ENCODE measurements around the gene ZNF317. TPM values are rescaled to one million over a fixed set of nuclear protein-coding genes. Genes with fewer than 3 reads are reported as not detected.

Gene ZNF317
- total RNA-seq, 2 experiments from 2014 or later, result 26.5 to 37.4 TPM

- no TSS peak for BruUV-seq (replicated peaks)
- Histone ChIP-seq H3K9me3 (ENCODE audit: low read length) (no peaks in the 10 kb centered on the region), H3K9me2 (ENCODE audit: insufficient read depth, low read length) (no peaks in the 10 kb centered on the region), H3K4me2 (ENCODE audit: low read length) (no peak overlapping the region), H4K20me1 (ENCODE audit: insufficient read depth, low read length) (no peaks in the 10 kb centered on the region), H3K79me2 (ENCODE audit: insufficient read depth, low read depth, low read length) (no peaks in the 10 kb centered on the region), H3K4me3 (ENCODE audit: low read depth, low read length, poor library complexity, severe bottlenecking) (no peak overlapping the region), H2AFZ (ENCODE audit: low read length) (no peak overlapping the region), H3K36me3 (ENCODE audit: insufficient read depth, low read length) (no peaks in the 10 kb centered on the region), H3K27ac (ENCODE audit: low read depth, low read length, poor library complexity, severe bottlenecking) (no peak overlapping the region), H3K4me1 (ENCODE audit: insufficient read depth, low read length, poor library complexity, severe bottlenecking) (no peaks in the 10 kb centered on the region)
- TF ChIP-seq, protein P1, sequence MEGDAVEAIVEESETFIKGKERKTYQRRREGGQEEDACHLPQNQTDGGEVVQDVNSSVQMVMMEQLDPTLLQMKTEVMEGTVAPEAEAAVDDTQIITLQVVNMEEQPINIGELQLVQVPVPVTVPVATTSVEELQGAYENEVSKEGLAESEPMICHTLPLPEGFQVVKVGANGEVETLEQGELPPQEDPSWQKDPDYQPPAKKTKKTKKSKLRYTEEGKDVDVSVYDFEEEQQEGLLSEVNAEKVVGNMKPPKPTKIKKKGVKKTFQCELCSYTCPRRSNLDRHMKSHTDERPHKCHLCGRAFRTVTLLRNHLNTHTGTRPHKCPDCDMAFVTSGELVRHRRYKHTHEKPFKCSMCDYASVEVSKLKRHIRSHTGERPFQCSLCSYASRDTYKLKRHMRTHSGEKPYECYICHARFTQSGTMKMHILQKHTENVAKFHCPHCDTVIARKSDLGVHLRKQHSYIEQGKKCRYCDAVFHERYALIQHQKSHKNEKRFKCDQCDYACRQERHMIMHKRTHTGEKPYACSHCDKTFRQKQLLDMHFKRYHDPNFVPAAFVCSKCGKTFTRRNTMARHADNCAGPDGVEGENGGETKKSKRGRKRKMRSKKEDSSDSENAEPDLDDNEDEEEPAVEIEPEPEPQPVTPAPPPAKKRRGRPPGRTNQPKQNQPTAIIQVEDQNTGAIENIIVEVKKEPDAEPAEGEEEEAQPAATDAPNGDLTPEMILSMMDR (conservative IDR thresholded peaks at IDR 0.05; ENCODE audit: low read length), result no peak
- DNase-seq (ENCODE audit: low spot score), result no peak
- ChIA-PET CTCF (ENCODE audit: unreplicated experiment) (no interaction called here), POLR2A (no interaction called here)
- intact Hi-C loops (cut with micrococcal nuclease; ENCODE audit: unreplicated experiment), result no loop called here
Measured at GRCh38 chr19:9175326-9175725, 35.1 kb downstream of the ZNF317 start.

DNA sequence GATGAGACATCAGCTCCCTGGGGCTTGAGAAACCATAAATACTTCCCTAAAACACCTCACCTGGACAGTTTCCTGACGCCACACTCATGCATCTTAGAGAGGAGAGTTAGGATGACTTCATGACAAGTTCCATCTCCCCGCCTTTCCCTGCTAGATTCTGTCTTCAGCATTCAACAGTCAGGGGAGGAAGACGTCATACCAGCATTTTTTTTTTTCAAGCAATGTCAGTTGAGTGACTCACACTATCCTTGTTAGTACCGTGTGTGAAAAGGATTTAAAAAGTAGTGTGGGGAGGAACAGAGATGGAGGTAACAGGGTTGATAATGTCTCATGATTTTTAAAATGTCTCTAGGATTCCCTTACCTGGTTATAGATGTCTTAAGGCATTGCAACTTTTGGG, 38.7 kb downstream of the ZNF317 start, which contains the start of gene OR7D2:
TSS of gene OR7D2 (plus strand) at position 79 of the 400 bp plus-strand sequence. CDS start 6,803 bp downstream, outside the sequence.
- Histone ChIP-seq H3K9me2 (ENCODE audit: insufficient read depth, low read length) (no peaks in the 10 kb centered on the region), H2AFZ (ENCODE audit: low read length) (no peak within 1 kb of the TSS), H3K4me1 (ENCODE audit: insufficient read depth, low read length, poor library complexity, severe bottlenecking) (no peaks in the 10 kb centered on the region), H3K4me2 (ENCODE audit: low read length) (no peak within 1 kb of the TSS), H3K79me2 (ENCODE audit: insufficient read depth, low read depth, low read length) (no peaks in the 10 kb centered on the region), H3K36me3 (ENCODE audit: insufficient read depth, low read length) (no peaks in the 10 kb centered on the region), H3K4me3 (ENCODE audit: low read depth, low read length, poor library complexity, severe bottlenecking) (no peak within 1 kb of the TSS), H4K20me1 (ENCODE audit: insufficient read depth, low read length) (no peaks in the 10 kb centered on the region), H3K27ac (ENCODE audit: low read depth, low read length, poor library complexity, severe bottlenecking) (no peak within 1 kb of the TSS), H3K9me3 (ENCODE audit: low read length) (no peaks in the 10 kb centered on the region)
- intact Hi-C loops (cut with micrococcal nuclease; ENCODE audit: unreplicated experiment), result no loop called here
- TF ChIP-seq, protein P1 (conservative IDR thresholded peaks at IDR 0.05; ENCODE audit: low read length), result no peak
- no peak for TF ChIP-seq EZH2phosphoT487 (IDR thresholded peaks at IDR 0.05; ENCODE audit: borderline replicate concordance, low read depth, low read length)
- POLR2A ChIA-PET, result no interaction called here
- CTCF ChIA-PET (ENCODE audit: unreplicated experiment), result interaction anchor here (0.6 kb wide), 1 partner anchor 715 kb away, joined by 4 read pairs; no protein-coding TSS in a partner anchor
- no TSS peak for BruUV-seq (replicated peaks)
- no peak for DNase-seq (ENCODE audit: low spot score)

DNA sequence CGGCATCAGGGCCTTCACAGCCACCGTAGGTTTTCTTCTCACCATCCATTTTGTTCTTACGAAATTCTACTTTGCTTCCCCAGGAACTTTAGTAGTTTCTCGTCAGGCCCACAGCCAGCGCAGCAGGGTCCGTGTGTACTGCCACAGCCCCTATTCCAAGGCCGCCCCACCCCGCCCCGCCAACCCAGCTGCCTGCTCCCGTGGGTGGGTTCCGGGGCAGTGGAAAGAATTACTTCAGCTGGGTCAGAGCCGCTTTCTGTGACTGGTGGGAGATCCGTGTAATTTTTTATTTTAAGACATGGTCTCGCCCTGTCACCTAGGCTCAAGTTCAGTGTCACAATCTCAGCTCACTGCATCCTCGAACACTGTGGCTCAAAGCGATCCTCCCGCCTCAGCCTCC, 42.8 kb downstream of the ZNF317 start:
- Histone ChIP-seq H3K4me3 (ENCODE audit: low read depth, low read length, poor library complexity, severe bottlenecking) (no peak overlapping the region), H3K27ac (ENCODE audit: low read depth, low read length, poor library complexity, severe bottlenecking) (no peak overlapping the region), H3K9me3 (ENCODE audit: low read length) (peaks cover 5% of the 10 kb centered on the region; the same call in 1 of the 2 replicates), H3K79me2 (ENCODE audit: insufficient read depth, low read depth, low read length) (no peaks in the 10 kb centered on the region), H3K9me2 (ENCODE audit: insufficient read depth, low read length) (no peaks in the 10 kb centered on the region), H3K4me1 (ENCODE audit: insufficient read depth, low read length, poor library complexity, severe bottlenecking) (no peaks in the 10 kb centered on the region), H4K20me1 (ENCODE audit: insufficient read depth, low read length) (no peaks in the 10 kb centered on the region), H3K4me2 (ENCODE audit: low read length) (no peak overlapping the region), H3K36me3 (ENCODE audit: insufficient read depth, low read length) (no peaks in the 10 kb centered on the region), H2AFZ (ENCODE audit: low read length) (no peak overlapping the region)
- no TSS peak for BruUV-seq (replicated peaks)
- intact Hi-C loops (cut with micrococcal nuclease; ENCODE audit: unreplicated experiment), result no loop called here
- DNase-seq (ENCODE audit: low spot score), result no peak
- POLR2A ChIA-PET, result interaction anchor here (0.6 kb wide), 1 partner anchor 26 kb away, joined by 3 read pairs; no protein-coding TSS in a partner anchor
- TF ChIP-seq, protein P1 (conservative IDR thresholded peaks at IDR 0.05; ENCODE audit: low read length), result no peak
- no peak for TF ChIP-seq EZH2phosphoT487 (IDR thresholded peaks at IDR 0.05; ENCODE audit: borderline replicate concordance, low read depth, low read length)
- CTCF ChIA-PET (ENCODE audit: unreplicated experiment), result no interaction called here
